RWPE1 (cell line): ENCODE measurements around the gene CHAF1A.
A peak's percentile ranks its signal among the peaks of the same experiment; 100 is the strongest.

ENCODE experiments used
- CTCF ChIA-PET: fragments of 350-600 bp; sonication (Branson Sonifier 250); formaldehyde crosslinking; extraction: SDS; loops from one replicate; lab custom pipeline; 2021; lab: Yijun Ruan, JAX
- POLR2A ChIA-PET: fragments of 400-600 bp; formaldehyde crosslinking; extraction: SDS; loops from one replicate; lab custom pipeline; 2020; ENCODE audit warnings: antibody characterized with exemption; ENCODE audit not compliant: low non-redundant PET; lab: Yijun Ruan, JAX
- DNase-seq: peaks from one replicate; pipeline ENCODE4 v3.0.0; 2012; ENCODE audit warnings: low spot score
- H3K27ac ChIP-seq: fragments of 450-650 bp; 2 replicates; pipeline ENCODE4 v1.5.1; 2017
- TF ChIP-seq, protein P1 (sequence below): fragments of 450-650 bp; conservative IDR thresholded peaks from 2 replicates; pipeline ENCODE4 v1.5.1; 2017; ENCODE audit warnings: low read depth, mild to moderate bottlenecking

CHAF1A gene

DNA sequence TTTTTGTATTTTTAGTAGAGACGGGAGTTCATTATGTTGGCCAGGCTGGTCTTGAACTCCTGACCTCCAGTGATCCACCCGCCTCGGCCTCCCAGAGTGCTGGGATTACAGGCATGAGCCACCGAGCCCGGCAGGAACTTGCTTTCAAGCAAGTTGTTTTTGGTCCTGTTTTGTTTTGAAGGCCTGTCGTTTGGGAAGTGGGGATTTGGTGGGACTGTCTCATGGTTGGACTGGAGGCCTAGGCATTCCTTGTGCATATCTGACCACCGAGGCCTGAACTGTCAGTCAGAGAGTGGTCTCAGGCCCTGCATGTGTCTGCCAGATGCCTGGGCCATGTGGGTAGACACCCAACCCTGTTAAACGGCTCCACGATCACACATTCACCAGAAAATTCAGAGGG is 28.9 kb downstream of the CHAF1A start:
- TF ChIP-seq, protein P1, sequence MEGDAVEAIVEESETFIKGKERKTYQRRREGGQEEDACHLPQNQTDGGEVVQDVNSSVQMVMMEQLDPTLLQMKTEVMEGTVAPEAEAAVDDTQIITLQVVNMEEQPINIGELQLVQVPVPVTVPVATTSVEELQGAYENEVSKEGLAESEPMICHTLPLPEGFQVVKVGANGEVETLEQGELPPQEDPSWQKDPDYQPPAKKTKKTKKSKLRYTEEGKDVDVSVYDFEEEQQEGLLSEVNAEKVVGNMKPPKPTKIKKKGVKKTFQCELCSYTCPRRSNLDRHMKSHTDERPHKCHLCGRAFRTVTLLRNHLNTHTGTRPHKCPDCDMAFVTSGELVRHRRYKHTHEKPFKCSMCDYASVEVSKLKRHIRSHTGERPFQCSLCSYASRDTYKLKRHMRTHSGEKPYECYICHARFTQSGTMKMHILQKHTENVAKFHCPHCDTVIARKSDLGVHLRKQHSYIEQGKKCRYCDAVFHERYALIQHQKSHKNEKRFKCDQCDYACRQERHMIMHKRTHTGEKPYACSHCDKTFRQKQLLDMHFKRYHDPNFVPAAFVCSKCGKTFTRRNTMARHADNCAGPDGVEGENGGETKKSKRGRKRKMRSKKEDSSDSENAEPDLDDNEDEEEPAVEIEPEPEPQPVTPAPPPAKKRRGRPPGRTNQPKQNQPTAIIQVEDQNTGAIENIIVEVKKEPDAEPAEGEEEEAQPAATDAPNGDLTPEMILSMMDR = no peak
- CTCF ChIA-PET = no interaction called here
- POLR2A ChIA-PET = no interaction called here
- DNase-seq = no peak
- H3K27ac ChIP-seq = 0 out of 2 replicates have a peak overlapping the region, but pooled peaks have one; percentile 3

DNA sequence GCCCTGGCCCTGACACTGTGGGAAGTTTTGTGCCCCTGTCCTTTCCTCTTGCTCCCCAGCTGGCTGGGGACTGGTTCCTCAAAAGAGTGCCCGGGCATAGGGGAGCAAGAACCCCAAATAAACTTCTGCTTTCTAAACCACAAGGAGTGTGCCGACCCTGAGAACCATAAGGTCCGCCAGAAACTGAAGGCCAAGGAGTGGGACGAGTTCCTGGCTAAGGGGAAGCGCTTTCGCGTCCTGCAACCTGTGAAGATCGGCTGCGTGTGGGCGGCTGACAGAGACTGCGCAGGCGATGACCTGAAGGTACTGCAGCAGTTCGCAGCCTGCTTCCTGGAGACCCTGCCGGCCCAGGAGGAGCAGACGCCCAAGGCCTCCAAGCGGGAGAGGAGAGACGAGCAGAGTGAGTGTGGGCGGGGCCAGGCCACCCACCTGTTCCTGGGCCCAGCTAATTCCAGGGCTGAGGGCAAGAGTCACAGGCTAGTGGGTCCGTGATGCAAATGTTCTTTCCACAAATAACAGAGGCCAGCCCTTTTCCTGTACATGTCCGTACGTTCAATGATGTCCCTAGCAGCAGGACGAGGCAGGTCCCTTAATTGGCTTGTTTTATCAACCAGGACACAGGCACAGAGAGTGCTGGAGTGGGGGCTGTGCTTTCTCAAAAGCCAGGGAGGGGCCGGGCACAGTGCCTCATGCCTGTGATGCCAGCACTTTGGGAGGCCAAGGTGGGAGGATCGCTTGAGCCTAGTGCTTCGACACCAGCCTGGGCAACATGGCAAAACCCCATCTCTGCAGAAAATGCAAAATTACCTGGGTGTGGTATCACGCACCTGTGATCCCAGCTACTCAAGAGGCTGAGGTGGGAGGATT is 29.6 kb downstream of the CHAF1A start:
- TF ChIP-seq, protein P1 = no peak
- DNase-seq = no peak
- POLR2A ChIA-PET = no interaction called here
- CTCF ChIA-PET = no interaction called here
- 0 out of 2 replicates have a peak overlapping the region, but pooled peaks have one; percentile 3 for H3K27ac ChIP-seq

DNA sequence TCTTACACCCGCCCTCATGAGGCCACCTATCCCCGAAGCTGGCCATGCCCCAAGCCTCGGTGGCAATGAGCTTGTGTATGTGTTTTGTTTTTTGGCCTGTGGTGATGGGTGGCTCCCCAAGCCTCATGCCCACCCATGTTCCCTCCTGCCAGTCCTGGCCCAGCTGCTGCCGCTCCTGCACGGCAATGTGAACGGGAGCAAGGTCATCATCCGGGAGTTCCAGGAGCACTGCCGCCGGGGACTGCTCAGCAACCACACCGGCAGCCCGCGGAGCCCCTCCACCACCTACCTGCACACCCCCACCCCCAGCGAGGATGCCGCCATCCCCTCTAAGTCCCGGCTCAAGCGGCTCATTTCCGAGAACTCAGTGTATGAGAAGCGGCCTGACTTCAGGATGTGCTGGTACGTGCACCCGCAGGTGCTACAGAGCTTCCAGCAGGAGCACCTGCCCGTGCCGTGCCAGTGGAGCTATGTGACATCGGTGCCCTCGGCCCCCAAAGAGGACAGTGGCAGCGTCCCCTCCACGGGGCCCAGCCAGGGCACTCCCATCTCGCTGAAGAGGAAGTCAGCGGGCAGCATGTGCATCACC is 30.6 kb downstream of the CHAF1A start:
- ChIA-PET POLR2A (no interaction called here), CTCF (no interaction called here)
- no peak overlapping the region for H3K27ac ChIP-seq
- TF ChIP-seq, protein P1 = no peak
- DNase-seq = no peak

DNA sequence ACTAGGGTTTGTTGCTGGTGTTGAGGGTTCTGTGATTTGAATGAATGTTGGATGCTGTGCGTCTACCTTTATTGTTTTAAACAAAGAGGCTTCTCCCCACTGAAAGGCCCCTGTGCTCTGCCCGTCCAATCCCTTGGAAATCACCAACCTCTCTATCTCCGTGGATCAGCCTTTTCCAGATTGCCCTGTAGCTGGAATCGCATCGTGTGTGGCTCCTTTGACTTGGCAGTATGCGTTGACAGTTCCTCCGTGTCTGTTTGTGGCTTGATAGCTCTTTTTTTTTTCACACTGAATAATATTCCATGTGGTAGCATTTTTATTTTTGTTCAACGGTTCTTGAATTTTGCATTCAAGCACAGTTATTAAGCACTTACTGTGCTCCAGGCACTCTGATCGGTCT is 32.0 kb downstream of the CHAF1A start:
- TF ChIP-seq, protein P1 = no peak
- no peak for DNase-seq
- ChIA-PET CTCF (no interaction called here), POLR2A (no interaction called here)
- no peak overlapping the region for H3K27ac ChIP-seq

DNA sequence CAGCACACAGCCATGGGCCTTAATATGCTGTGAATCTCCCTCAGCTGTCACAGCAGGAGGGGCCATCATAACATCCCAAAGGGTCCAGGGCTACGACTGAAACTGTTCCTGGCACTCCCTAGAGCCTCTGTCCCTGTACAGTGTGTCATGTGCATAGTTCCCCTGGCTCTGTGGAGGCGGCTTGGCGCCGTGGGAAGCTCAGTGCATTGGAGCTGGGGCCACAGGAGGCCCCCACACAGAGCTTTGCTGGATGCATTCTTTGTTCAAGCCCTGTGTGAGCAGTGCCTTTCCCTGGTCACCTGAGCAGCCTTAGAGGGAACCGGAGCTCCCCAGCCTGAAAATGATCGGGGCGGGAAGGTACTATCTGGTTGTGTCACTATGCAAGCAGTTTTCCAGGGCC is 33.8 kb downstream of the CHAF1A start:
- peak overlapping the region; percentile 12 for H3K27ac ChIP-seq
- POLR2A ChIA-PET = no interaction called here
- TF ChIP-seq, protein P1 = no peak
- CTCF ChIA-PET = no interaction called here
- DNase-seq = no peak

DNA sequence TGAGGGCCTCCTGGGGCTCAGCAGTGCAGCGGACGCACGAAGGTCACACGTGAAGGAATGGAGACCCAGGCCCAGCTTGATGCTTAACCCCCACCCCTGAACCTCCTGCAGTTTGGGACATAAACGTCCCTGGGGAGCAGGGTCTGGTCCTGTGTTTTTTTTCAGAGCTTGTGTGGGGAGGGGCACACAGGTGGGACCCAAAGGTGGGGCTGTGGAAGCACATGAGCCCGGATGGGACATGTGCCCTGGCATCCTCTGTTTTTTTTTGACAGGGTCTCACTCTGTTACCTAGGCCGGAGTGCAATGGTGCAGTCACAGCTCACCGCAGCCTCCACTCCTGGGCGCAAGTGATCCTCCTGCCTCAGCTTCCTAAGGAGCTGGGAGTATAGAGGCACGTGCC is 34.7 kb downstream of the CHAF1A start:
- TF ChIP-seq, protein P1 = no peak
- ChIA-PET CTCF (interaction anchor here (0.7 kb wide), 1 partner anchor 110 kb away, joined by 5 read pairs; no protein-coding TSS in a partner anchor), POLR2A (no interaction called here)
- no peak for DNase-seq
- peak overlapping the region; percentile 12; the same call in 1 of the 2 replicates for H3K27ac ChIP-seq
